ENCODE results near the gene FHDC1.

The FHDC1 gene

DNA sequence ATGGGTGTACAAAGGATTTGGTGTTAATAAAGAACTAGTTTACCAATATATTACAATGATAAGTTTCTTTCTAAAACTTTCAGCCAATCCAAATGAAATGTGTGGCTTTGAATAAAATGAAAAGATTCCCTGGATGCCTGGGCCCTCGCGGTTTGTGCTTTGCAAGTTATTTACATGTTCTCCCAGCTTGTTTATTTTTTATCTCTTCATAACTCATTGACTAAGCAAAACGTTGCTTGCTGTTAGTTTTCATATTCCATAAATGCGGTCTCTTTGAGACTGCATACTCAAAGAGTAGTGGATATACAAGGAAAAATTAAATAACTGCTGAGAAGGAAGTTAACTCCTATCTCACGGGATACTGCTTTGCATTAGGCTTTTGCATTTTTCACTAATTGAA lies 26.0 kb downstream of the FHDC1 start:
- DNase-seq (ENCODE audit: low read depth) = no peak
- no peak for TF ChIP-seq CTCF (IDR thresholded peaks at IDR 0.05; ENCODE audit: low read depth, low read length, missing control alignments)
- H3K4me3 ChIP-seq (ENCODE audit: low read depth, low read length) = no peak overlapping the region

DNA sequence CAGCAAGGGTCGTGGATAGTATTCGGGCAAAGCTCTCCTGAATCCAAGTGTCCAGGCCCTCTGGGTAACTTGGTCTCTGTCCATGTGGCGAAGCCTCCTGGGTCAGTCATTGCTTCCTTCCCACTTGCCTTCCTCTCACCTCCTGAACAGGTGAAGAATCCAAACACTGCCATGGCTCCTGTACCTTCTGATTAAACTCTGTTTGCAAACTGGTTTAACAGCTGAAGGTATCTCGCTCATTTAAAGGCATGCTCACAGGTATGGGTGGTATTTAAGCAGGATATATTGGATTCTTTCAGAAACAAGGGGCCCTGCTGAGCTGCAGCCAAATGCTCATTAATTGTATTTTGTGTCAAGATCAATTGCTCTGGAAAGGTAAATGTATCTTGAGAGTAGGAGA lies 28.2 kb downstream of the FHDC1 start:
- H3K4me3 ChIP-seq (ENCODE audit: low read depth, low read length) = no peak overlapping the region
- DNase-seq (ENCODE audit: low read depth) = no peak
- TF ChIP-seq CTCF (IDR thresholded peaks at IDR 0.05; ENCODE audit: low read depth, low read length, missing control alignments) = no peak

- no peak overlapping the region for H3K4me3 ChIP-seq (ENCODE audit: low read depth, low read length)
- no peak for TF ChIP-seq CTCF (IDR thresholded peaks at IDR 0.05; ENCODE audit: low read depth, low read length, missing control alignments)
- DNase-seq (ENCODE audit: low read depth) = no peak
Measured at GRCh38 chr4:152965611-152966010, 29.5 kb downstream of the FHDC1 start.

DNA sequence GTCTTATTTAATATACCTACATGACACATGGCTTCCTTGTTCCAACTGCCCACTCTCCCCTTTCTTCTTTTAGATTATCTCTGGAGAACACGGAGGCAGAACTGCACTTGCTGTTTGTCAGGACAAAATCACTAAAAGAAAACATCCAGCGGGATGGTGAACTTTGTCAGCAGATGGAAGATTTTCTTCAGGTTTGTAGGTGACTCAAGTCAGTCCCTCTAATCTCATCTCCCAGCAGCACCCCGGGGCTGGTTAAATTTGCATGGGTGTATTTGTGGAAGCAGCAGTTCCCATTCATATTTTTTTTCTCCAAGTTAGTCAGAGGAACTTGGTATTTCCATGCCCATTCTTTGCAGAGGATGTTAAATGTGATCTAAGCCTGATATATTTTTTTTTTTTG lies 31.8 kb downstream of the FHDC1 start:
- DNase-seq (ENCODE audit: low read depth) = no peak
- no peak for TF ChIP-seq CTCF (IDR thresholded peaks at IDR 0.05; ENCODE audit: low read depth, low read length, missing control alignments)

DNA sequence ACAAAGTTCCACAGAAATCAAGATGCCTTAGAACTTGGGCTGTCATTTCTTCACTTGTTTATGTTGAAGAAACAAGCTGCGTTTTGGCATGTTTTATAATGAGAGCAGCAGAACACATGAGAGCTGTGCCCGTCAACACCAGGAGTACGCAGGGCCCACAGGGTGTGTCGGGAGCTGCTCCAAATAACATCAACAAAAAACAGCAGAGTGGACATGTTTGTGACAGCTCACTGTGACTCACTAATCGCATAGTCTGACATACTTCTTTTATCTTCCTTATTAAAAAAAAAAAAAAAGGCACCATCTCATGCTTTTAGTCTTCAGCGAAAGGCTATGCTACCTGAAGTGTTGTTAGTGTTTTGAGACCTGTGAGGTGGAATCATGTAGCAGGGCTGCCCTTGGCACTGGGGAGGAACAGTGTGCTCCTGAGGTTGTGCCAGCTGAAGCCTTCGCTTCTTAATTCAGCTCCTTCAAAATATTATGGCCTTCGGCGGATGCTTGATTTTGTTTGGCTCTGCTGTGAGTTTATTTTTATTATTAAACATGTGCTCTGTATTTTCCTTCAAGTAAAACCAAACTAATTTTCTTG lies 32.8 kb downstream of the FHDC1 start:
- DNase-seq (ENCODE audit: low read depth) = no peak
- no peak for TF ChIP-seq CTCF (IDR thresholded peaks at IDR 0.05; ENCODE audit: low read depth, low read length, missing control alignments)
- H3K4me3 ChIP-seq (ENCODE audit: low read depth, low read length) = no peak overlapping the region

More for the DNA sequence above, 31.8 kb downstream of the FHDC1 start:
- H3K4me3 ChIP-seq (ENCODE audit: low read depth, low read length) = no peak overlapping the region

GRCh38 chr4:152970102-152970820 lies 34.1 kb downstream of the FHDC1 start:
- DNase-seq (ENCODE audit: low read depth) = no peak
- no peak for TF ChIP-seq CTCF (IDR thresholded peaks at IDR 0.05; ENCODE audit: low read depth, low read length, missing control alignments)
- H3K4me3 ChIP-seq (ENCODE audit: low read depth, low read length) = no peak overlapping the region

DNA sequence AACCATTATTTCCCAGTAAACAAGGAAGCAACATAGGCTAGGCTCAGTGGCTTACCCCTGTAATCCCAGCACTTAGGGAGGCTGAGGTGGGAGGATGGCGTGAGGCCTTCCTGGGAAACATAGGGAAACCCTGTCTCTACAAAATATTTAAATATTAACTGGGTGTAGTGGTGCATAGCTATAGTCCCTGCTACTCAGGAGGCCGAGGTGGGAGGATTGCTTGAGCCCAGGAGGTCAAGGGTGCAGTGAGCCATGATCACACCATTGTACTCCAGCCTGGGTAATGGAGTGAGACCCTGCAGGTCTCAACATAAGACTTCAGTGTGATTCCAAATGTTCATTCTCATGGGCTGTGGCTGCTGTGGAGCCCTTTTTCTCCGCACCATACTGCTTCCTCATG lies 34.9 kb downstream of the FHDC1 start:
- TF ChIP-seq CTCF (IDR thresholded peaks at IDR 0.05; ENCODE audit: low read depth, low read length, missing control alignments) = no peak
- no peak for DNase-seq (ENCODE audit: low read depth)
- no peak overlapping the region for H3K4me3 ChIP-seq (ENCODE audit: low read depth, low read length)

Measured in GM12864 (cell line).